Choroid plexus epithelial cell (primary cell): ENCODE data around the gene TMA16.

ENCODE experiments used
- DNase-seq: peaks from one replicate; pipeline ENCODE4 v3.0.0-alpha.2; 2010; ENCODE audit warnings: low read depth
- H3K4me3 ChIP-seq: 2 replicates; pipeline ENCODE4 v1.5.1; 2011; ENCODE audit warnings: low read depth, mild to moderate bottlenecking, control low read depth, low read length, moderate library complexity
- TF ChIP-seq, protein P1 (sequence below): conservative IDR thresholded peaks from 2 replicates; pipeline ENCODE4 v1.5.1; 2011; ENCODE audit warnings: low read depth, mild to moderate bottlenecking, control low read depth, inconsistent platforms, low read length, moderate library complexity

Gene TMA16

DNA sequence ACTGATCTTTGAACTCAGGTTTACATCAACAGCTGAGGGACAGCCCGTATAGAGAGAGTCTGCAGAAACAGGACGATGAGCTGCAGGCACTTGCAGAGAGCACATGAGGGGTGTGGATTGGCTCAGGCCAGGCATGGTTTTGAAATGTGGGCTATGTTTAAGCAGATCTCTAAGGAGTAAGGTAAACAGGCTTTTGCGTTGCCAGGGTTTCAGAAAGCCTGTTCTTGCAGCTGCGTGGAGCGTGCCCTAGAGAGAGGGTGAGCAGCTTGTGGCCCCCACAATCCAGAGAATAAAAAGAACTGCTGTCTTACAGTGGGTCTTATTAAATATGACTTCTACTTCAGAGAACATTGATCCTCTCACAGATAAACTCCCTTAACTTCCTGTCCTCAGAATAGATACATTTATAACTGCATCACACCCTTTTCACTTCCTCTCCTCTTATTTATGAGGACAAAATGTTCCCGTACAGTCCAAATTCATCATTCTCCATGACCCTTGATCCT lies 64.1 kb downstream of the TMA16 start:
- DNase-seq = no peak
- TF ChIP-seq, protein P1, sequence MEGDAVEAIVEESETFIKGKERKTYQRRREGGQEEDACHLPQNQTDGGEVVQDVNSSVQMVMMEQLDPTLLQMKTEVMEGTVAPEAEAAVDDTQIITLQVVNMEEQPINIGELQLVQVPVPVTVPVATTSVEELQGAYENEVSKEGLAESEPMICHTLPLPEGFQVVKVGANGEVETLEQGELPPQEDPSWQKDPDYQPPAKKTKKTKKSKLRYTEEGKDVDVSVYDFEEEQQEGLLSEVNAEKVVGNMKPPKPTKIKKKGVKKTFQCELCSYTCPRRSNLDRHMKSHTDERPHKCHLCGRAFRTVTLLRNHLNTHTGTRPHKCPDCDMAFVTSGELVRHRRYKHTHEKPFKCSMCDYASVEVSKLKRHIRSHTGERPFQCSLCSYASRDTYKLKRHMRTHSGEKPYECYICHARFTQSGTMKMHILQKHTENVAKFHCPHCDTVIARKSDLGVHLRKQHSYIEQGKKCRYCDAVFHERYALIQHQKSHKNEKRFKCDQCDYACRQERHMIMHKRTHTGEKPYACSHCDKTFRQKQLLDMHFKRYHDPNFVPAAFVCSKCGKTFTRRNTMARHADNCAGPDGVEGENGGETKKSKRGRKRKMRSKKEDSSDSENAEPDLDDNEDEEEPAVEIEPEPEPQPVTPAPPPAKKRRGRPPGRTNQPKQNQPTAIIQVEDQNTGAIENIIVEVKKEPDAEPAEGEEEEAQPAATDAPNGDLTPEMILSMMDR = no peak
- no peak overlapping the region for H3K4me3 ChIP-seq

DNA sequence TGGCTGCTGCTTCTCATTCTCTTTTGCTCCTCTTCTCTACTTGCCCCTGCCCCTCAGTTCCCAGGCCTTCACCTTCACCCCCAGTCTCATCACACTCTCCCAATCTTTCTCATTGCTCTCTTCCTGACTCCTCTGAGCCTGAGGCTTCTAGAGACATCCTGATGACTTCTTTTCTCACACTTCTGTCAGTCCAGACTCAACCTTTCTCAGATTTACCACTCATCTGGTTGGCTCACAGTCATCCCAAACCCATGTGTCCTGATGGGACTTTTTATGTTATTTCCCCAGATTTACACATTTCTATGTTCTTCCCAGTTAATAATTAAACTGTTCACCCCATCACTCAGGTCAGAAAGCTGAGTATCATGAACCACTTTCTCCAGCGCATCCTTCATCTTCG lies 68.0 kb downstream of the TMA16 start:
- TF ChIP-seq, protein P1 = no peak
- H3K4me3 ChIP-seq = no peak overlapping the region
- no peak for DNase-seq

DNA sequence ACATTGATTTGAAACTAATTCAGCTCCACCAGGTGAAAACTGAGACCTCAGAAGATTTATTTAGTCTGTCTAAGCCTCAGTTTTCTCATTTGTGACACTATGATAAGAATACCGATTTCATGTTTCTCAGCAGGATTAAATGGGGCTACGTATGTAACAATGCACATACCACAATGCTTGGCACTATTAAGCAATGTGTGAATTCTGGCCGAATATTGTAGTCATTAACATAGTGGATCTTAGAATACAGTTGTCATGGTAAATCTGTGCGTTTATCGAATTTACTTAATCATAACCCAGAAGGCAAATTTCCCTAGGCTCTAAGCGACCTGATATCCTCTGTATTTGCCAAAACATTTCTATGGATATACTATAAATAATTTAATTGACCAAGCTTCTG lies 69.1 kb downstream of the TMA16 start:
- TF ChIP-seq, protein P1 = no peak

DNA sequence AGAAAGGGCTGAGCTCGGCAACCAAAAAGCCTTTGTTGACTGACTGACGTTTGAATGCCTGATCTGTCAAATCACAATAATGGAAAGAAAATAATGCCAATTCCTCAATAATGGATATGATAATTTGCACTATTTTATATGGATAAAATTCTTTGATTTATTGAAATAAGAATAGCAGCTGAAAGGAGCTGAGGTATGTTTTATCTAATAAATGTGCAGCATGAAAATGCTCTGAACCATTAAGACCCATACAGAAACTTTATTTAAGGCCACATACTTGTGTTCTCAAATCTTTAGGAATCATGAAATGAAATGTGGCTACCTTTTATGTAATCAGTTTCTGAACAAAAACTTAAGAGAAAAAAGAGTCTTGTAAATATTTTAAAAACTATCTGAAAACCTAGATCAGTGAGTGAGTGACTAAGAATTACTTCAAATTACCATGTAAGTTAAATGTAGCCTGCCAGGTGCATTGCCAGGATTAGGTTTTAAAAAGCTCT lies 69.8 kb downstream of the TMA16 start:
- no peak overlapping the region for H3K4me3 ChIP-seq
- TF ChIP-seq, protein P1 = no peak
- DNase-seq = no peak

More for the DNA sequence above, 69.1 kb downstream of the TMA16 start:
- no peak overlapping the region for H3K4me3 ChIP-seq
- no peak for DNase-seq

DNA sequence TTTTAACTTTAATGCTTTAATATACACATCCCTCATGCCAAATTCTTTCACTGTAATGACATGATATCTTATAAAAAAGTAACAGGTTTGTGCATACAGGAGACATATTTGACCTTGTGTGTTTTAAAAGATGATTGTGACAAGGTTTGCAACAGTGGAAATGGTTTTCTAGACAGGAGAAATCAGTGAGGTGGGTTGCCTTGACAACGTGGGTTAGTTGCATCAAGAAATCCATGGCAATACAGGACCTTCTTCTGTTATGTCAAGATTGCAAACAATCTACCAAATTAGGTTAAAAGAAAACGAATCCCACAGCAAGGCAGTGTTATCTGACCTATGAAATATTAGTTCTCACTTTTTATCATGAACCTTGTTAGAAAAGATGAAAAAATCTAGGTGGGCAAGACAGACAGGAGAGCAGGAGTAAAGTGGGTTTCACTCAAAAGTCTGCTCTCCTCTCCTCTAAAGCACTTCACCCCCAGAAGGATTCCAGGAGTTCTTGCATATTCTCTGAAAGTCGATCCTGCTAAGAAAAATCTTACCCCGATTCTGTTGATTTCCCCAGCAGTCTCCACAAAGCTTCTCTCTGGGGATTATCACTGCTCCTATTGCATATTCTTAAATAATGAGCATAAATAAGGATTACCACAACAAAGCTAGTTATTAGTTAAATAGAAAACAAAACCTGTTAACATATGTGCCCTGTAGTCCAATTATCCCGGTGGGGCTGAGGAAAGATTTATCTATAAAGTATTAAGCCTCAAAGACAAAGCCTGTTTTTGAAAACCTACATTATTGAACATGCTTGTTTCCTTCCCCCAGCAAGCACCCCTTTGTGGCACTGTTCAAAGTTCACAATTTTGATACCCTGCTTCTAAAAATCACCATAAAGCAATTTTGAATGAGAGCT lies 71.0 kb downstream of the TMA16 start:
- TF ChIP-seq, protein P1 = no peak
- no peak overlapping the region for H3K4me3 ChIP-seq
- no peak for DNase-seq

DNA sequence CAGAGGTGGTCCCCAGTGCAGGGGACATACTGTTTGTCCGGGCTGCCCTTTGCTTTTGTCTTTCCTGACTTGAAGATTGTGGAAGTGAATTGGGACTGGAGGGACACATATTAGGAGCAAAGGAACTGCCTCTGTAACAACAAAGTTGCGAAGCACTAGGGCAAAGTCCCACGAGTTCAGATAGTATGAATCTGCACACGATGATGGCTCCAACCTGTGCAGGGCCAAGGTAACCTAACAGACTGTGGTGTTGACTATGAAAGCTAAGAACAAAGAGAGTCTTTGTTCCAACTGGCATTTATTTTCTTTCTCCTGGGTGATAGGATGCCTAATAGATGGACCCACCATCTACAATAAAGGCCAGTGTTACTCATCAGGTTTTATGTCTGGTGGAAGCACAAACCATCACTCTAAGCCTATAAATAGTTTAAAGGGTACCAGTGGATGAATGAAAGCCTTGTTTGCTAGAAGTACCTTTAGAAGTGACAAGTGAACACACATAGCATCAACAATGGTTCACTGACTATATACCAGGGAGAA lies 71.8 kb downstream of the TMA16 start:
- DNase-seq = no peak
- H3K4me3 ChIP-seq = no peak overlapping the region
- TF ChIP-seq, protein P1 = no peak

DNA sequence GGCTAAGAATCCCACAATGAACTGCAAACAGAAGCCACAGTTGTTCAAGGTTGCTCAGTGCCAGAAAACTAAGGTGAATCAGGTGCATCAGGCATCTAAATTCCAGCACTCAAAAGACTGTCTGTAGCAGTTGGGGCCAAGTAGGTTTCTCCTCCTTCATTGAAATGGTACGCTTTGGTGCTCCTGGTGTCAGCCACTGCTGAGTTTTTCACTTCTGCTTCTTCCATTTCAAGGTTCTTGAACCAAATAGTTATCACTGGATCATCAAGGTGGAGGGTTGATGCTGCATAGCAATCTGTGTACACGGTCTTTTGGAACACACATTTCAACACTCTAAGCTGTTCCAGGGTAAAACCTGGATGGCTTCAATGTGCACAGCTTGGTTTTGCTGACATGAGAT lies 74.4 kb downstream of the TMA16 start:
- H3K4me3 ChIP-seq = no peak overlapping the region
- TF ChIP-seq, protein P1 = no peak
- DNase-seq = no peak
